Fibroblast of the conjunctiva (primary cell): ENCODE results near the gene ZDHHC14.
A peak's percentile ranks its signal among the peaks of the same experiment; 100 is the strongest.
"Not testable (repeated sequence)": the region's sequence is repeated elsewhere in the genome, so short reads cannot be mapped to it uniquely, and the experiment has no call there.

Experiments
- DNase-seq: peaks from one replicate; pipeline ENCODE4 v3.0.0-alpha.2; 2010; ENCODE audit warnings: low read depth

Gene ZDHHC14

GRCh38 chr6:157445277-157446009, 64.5 kb downstream of the ZDHHC14 start:
- no peak for DNase-seq

DNA sequence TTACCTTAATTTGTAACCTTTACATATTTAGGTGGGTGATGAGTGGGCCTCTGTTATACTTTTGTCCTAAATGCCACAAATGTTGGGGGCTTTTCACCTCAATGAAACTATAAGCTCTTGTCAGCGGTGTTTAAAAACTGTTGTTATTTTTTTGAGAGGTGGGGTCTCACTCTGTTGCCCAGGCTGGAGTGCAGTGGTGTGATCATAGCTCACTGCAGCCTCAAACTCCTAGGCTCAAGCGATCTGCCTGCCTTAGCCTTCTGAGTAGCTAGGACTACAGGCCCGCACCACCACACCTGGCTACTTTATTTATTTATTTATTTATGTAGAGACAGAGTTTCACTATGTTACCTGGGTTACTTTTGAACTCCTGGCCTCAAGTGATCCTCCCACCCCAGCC, 66.7 kb downstream of the ZDHHC14 start:
- DNase-seq: no peak

DNA sequence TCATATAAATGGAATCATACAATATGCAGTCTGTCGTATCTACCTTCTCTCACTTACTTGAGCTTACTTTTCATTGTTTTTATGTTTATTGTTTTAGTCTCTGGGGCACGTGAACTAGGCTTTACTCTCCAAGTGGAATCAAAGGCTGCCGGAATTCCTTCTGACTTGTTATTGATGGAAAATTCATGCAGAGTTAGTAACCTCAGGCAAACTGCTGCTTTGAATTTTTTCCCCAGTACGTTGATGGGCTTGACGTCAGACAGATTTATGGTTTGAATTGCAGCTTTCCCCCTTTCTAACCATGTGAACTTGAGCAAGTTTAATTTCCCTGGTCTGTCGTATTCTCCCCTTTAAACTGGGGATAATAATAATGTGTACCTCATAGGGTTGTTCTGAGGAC, 68.6 kb downstream of the ZDHHC14 start:
- DNase-seq: peak; percentile 4

GRCh38 chr6:157450931-157451742, 70.1 kb downstream of the ZDHHC14 start:
- DNase-seq: no peak

- no peak for DNase-seq
These were observed 71.1 kb downstream of the ZDHHC14 start for GRCh38 chr6:157452096-157452495.

GRCh38 chr6:157453131-157453530, 72.1 kb downstream of the ZDHHC14 start:
- no peak for DNase-seq

GRCh38 chr6:157453978-157454377, 73.0 kb downstream of the ZDHHC14 start:
- no peak for DNase-seq

DNA sequence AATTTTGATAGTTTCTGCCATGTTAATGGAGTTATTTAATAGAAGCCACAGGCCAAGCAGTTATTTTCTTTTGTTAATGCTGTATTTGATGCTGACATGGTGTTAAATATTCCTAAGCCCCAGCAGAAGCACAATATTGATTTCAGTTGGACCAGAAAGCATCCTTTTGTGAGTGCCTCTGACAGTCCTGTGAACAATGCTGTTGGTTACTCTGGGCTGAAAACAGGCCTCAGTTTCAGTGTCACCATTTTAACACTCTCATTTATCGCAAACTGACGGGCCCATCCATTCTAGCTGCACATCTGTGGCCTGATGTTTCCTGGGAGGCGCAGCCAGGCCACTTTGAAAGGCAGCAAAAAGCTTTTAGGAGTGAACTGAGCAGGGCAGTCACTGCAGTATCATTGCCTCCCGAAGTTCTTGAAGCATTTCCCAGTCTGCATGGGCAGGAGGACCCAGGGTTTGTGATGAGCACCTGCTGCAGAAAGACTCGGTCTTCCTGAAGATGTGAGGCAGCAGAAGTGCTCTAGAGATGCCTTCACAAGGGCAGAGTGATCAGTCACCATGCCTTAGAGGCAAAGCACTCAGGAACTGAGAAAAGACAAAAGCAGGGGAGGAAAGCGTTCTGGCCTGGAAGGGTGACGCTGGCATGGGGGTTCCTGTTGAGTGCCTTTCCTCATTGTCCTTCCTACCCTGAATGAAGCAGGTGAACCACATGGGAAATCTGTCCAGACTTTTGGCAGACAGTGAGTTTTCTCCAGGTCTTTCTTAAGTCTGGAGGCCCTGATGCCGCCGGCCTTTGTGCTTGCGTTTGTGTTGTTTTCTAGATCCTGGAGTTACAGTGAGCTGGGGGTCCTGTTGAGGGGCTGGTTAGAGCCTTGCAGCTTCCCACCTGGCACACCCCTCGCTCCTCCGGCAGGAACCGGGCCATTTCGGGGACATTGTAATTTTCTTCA, 74.0 kb downstream of the ZDHHC14 start:
- no peak for DNase-seq

GRCh38 chr6:157455731-157456523, 74.9 kb downstream of the ZDHHC14 start:
- no peak for DNase-seq

DNA sequence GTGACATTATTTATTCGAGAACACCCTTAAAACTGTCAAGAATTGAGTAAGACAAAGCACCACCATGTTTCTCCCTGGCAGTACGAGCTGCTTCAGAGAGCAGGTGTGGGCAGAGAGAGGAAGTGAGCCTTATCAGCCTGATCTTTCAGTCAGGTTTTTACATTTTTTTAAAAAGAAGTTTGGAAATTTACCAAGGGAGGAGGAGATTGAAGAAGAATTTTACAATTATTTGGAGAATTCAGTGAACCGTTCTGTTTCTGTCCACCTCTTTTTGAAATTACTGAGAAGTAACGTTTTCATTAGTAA, 75.5 kb downstream of the ZDHHC14 start:
- no peak for DNase-seq

DNA sequence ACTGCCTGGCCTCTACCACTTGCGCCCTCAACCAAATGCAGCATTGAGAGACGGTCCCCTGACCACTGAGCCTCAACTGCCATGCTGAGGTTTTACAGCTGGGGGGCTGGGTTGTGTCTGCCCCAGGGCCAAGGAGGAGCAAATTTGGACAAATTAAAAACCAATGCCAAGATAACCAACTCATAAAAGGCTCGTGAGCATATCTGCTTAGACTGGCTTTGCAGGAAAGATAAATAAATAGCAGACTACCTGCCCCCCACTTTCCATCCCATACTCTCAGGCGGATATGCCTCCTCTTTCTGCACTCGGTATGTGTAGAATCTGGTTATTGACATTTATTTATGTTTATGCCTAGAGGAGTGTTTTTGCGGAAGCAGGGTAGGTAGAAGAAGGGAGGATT, 76.8 kb downstream of the ZDHHC14 start:
- DNase-seq: no peak

DNA sequence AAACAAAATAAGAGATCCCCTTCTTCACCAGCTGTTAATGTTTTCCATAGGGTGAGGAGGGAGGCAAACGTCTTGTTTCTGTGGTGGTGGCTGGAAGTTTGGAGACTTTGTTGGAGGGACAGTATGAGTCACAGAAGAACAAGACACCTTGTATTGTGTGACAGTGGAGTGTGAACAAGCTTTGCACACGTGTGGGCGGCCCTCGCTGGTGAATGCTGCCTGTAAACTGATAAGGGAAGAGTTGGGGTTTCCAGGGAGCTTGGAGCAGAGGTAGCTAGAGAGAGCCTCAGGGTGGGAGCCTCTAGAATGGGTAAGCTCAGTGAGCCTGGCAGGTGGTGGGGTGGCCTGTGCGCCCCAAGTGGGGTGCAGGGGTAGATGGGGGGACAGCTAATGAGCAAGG, 78.3 kb downstream of the ZDHHC14 start:
- DNase-seq: no peak

DNA sequence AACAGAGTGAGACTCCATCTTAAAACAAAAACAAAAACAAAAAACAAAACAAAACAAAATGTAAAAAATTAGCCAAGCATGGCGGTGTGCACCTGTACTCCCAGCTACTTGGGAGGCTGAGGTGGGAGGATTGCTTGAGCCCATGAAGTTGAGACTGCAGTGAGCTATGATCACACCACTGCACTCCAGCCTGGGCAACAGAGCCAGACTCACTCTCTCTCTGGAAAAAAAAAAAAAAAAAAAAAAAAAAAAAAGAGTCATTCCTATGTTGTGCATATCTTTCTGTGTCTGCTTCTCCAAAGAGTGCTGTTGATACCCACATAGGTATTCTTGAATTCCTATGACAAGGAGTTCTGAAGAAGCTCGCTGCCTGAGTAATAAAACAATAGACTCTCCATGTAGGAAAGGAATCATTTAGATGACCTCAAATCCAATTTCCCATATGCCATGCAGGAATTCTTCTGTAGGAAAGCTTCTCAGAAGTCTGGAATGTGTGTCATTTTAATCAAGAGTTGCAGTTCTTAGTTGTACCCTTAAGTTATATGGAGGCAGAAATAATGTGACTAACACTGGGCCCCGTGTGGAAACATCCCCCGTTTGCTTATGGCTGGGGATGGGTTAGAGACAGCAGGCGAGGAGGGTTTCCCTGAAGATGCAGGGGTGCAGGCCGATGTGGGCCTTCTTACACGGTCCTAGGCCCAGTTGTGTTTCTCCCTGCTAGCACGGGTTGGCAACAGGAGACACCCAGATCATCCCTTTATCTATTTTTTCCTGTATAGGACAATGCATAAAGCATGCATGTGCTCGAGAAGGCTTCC, 79.4 kb downstream of the ZDHHC14 start:
- DNase-seq: no peak

GRCh38 chr6:157461000-157461915, 80.3 kb downstream of the ZDHHC14 start:
- no peak for DNase-seq

- no peak for DNase-seq
These were observed 82.2 kb downstream of the ZDHHC14 start for GRCh38 chr6:157462956-157463742.

- DNase-seq: not testable (repeated sequence)
These were observed 82.7 kb downstream of the ZDHHC14 start for GRCh38 chr6:157463743-157464135.

GRCh38 chr6:157464653-157465535, 83.9 kb downstream of the ZDHHC14 start:
- DNase-seq: no peak

DNA sequence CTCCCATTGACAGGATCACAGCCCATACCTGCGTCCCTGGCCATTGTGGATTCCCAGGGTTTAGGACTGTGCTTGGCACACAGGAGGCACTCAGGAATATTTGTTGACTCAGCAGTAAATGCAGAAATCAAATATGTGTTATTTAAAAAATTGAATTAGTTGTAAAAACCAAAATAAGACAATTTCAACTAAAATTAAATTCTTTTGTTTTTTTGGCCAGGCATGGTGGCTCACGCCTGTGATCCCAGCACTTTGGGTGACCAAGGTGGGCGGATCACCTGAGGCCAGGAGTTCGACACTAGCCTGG, 85.3 kb downstream of the ZDHHC14 start:
- DNase-seq: no peak
